HEK293 (cell line): ENCODE data around the gene NDUFS1.

Experiments
- GLIS1 ChIP-seq: fragments of 450-650 bp; formaldehyde crosslinking; IDR thresholded peaks from 2 replicates; pipeline ENCODE4 v1.5.1; 2016; ENCODE audit warnings: missing biosample characterization, missing genetic modification characterization
- IKZF3 ChIP-seq: fragments of 450-650 bp; IDR thresholded peaks from 2 replicates; pipeline ENCODE4 v1.5.0; 2018; ENCODE audit warnings: missing biosample characterization, mild to moderate bottlenecking, missing genetic modification characterization, moderate library complexity
- SP3 ChIP-seq: fragments of 450-650 bp; formaldehyde crosslinking; IDR thresholded peaks from 2 replicates; pipeline ENCODE4 v1.5.1; 2016; ENCODE audit warnings: missing biosample characterization, missing genetic modification characterization
- TCF7L2 ChIP-seq: IDR thresholded peaks from 2 replicates; pipeline ENCODE4 v1.6.1; 2011; ENCODE audit warnings: low read depth, mild to moderate bottlenecking, inconsistent platforms, low read length, moderate library complexity, borderline replicate concordance
- ZBTB20 ChIP-seq: fragments of 450-650 bp; formaldehyde crosslinking; IDR thresholded peaks from 2 replicates; pipeline ENCODE4 v1.5.1; 2016; ENCODE audit warnings: missing biosample characterization, missing genetic modification characterization
- ZBTB8A ChIP-seq: fragments of 450-650 bp; formaldehyde crosslinking; IDR thresholded peaks from 2 replicates; pipeline ENCODE4 v1.5.1; 2016; ENCODE audit warnings: missing biosample characterization, missing genetic modification characterization
- ZEB2 ChIP-seq: fragments of 450-650 bp; formaldehyde crosslinking; IDR thresholded peaks from 2 replicates; pipeline ENCODE4 v1.5.1; 2016; ENCODE audit warnings: missing biosample characterization, missing genetic modification characterization
- ZFP41 ChIP-seq: fragments of 450-650 bp; formaldehyde crosslinking; IDR thresholded peaks from 2 replicates; pipeline ENCODE4 v1.5.1; 2016; ENCODE audit warnings: missing biosample characterization, missing genetic modification characterization, borderline replicate concordance
- ZNF157 ChIP-seq: fragments of 450-650 bp; formaldehyde crosslinking; IDR thresholded peaks from 2 replicates; pipeline ENCODE4 v1.5.1; 2016; ENCODE audit warnings: missing biosample characterization, missing genetic modification characterization
- ZNF19 ChIP-seq: fragments of 450-650 bp; formaldehyde crosslinking; IDR thresholded peaks from 2 replicates; pipeline ENCODE4; 2016; ENCODE audit warnings: missing biosample characterization, missing genetic modification characterization, low read depth
- ZNF266 ChIP-seq: fragments of 450-650 bp; formaldehyde crosslinking; IDR thresholded peaks from 2 replicates; pipeline ENCODE4 v1.5.1; 2016; ENCODE audit warnings: missing biosample characterization, missing genetic modification characterization, low read depth
- ZNF292 ChIP-seq: fragments of 450-650 bp; formaldehyde crosslinking; IDR thresholded peaks from 2 replicates; pipeline ENCODE4 v1.5.1; 2016; ENCODE audit warnings: low read depth, missing biosample characterization, missing genetic modification characterization, borderline replicate concordance
- ZNF324 ChIP-seq: fragments of 450-650 bp; formaldehyde crosslinking; IDR thresholded peaks from 2 replicates; pipeline ENCODE4 v1.5.1; 2016; ENCODE audit warnings: missing biosample characterization, missing genetic modification characterization
- ZNF341 ChIP-seq: fragments of 450-650 bp; formaldehyde crosslinking; IDR thresholded peaks from 2 replicates; pipeline ENCODE4; 2016; ENCODE audit warnings: low read depth, missing biosample characterization, missing genetic modification characterization
- ZNF366 ChIP-seq: fragments of 450-650 bp; formaldehyde crosslinking; conservative IDR thresholded peaks from 2 replicates; pipeline ENCODE4 v1.5.1; 2016; ENCODE audit warnings: missing biosample characterization, missing genetic modification characterization
- ZNF391 ChIP-seq: fragments of 450-650 bp; formaldehyde crosslinking; IDR thresholded peaks from 2 replicates; pipeline ENCODE4 v1.5.1; 2016; ENCODE audit warnings: low read depth, missing biosample characterization, missing genetic modification characterization, borderline replicate concordance
- ZNF404 ChIP-seq: fragments of 450-650 bp; formaldehyde crosslinking; IDR thresholded peaks from 2 replicates; pipeline ENCODE4 v1.5.1; 2017; ENCODE audit warnings: missing biosample characterization, missing genetic modification characterization
- ZNF423 ChIP-seq: fragments of 450-650 bp; formaldehyde crosslinking; IDR thresholded peaks from 2 replicates; pipeline ENCODE4 v1.5.1; 2016; ENCODE audit warnings: missing biosample characterization, missing genetic modification characterization
- ZNF501 ChIP-seq: fragments of 450-650 bp; formaldehyde crosslinking; IDR thresholded peaks from 2 replicates; pipeline ENCODE4 v1.5.1; 2016; ENCODE audit warnings: missing biosample characterization, missing genetic modification characterization
- ZNF529 ChIP-seq: fragments of 450-650 bp; formaldehyde crosslinking; IDR thresholded peaks from 2 replicates; pipeline ENCODE4 v1.5.1; 2017; ENCODE audit warnings: missing genetic modification characterization, missing biosample characterization; ENCODE audit not compliant: insufficient replicate concordance
- ZNF544 ChIP-seq: fragments of 450-650 bp; formaldehyde crosslinking; IDR thresholded peaks from 2 replicates; pipeline ENCODE4 v1.5.0; 2017; ENCODE audit warnings: missing biosample characterization, missing genetic modification characterization
- ZNF571 ChIP-seq: fragments of 450-650 bp; formaldehyde crosslinking; IDR thresholded peaks from 2 replicates; pipeline ENCODE4 v1.5.0; 2017; ENCODE audit warnings: missing biosample characterization, missing genetic modification characterization
- ZNF596 ChIP-seq: fragments of 450-650 bp; IDR thresholded peaks from 2 replicates; pipeline ENCODE4 v1.5.0; 2018; ENCODE audit warnings: missing biosample characterization, mild to moderate bottlenecking, missing genetic modification characterization, moderate library complexity
- ZNF658 ChIP-seq: fragments of 450-650 bp; formaldehyde crosslinking; IDR thresholded peaks from 2 replicates; pipeline ENCODE4; 2016; ENCODE audit warnings: missing biosample characterization, missing genetic modification characterization
- ZNF664 ChIP-seq: fragments of 450-650 bp; formaldehyde crosslinking; IDR thresholded peaks from 2 replicates; pipeline ENCODE4 v1.5.1; 2016; ENCODE audit warnings: missing biosample characterization, missing genetic modification characterization
- TF ChIP-seq, protein P1 (sequence below): fragments of 450-650 bp; formaldehyde crosslinking; IDR thresholded peaks from 2 replicates; pipeline ENCODE4 v1.5.1; 2016; ENCODE audit warnings: missing biosample characterization, missing genetic modification characterization
- TF ChIP-seq, protein P2 (sequence below): fragments of 450-650 bp; formaldehyde crosslinking; IDR thresholded peaks from 2 replicates; pipeline ENCODE4 v1.5.1; 2016; ENCODE audit warnings: missing biosample characterization, missing genetic modification characterization
- TF ChIP-seq, protein P3 (sequence below): fragments of 450-650 bp; formaldehyde crosslinking; IDR thresholded peaks from 2 replicates; pipeline ENCODE4 v1.5.1; 2017; ENCODE audit warnings: missing biosample characterization, missing genetic modification characterization
- TF ChIP-seq, protein P4 (sequence below): fragments of 450-650 bp; formaldehyde crosslinking; IDR thresholded peaks from 2 replicates; pipeline ENCODE4 v1.5.1; 2016; ENCODE audit warnings: missing biosample characterization, missing genetic modification characterization
- TF ChIP-seq, protein P5 (sequence below): fragments of 450-650 bp; formaldehyde crosslinking; IDR thresholded peaks from 2 replicates; pipeline ENCODE4 v1.5.1; 2016; ENCODE audit warnings: missing biosample characterization, missing genetic modification characterization
- TF ChIP-seq, protein P6 (sequence below): fragments of 450-650 bp; formaldehyde crosslinking; IDR thresholded peaks from 2 replicates; pipeline ENCODE4 v1.5.1; 2016; ENCODE audit warnings: missing biosample characterization, missing genetic modification characterization

Gene NDUFS1

DNA sequence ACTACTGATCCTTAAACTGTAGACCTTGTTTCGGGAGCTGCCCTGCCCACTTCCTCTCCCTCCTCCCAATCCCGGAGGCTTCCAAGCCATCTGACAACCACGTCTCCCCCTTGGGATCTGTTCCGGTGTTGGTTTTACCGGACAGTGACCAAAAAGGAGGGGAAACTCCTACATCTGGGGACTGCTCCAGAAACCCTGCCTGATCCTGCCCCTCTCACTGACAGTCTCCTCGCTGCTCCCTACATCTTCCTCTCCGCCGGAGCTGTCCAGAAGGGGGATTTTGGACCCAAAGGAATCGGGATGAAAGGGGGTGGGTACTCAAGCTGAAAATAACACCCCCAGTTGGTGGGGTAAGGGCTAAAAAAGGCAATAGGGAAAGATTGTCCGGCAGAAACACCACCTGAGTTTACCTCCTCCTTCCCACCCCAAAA, 74.8 kb downstream of the NDUFS1 start (continued):
- no peak for TF ChIP-seq ZNF391 (tag by site-specific recombination)
- TF ChIP-seq, protein P1, sequence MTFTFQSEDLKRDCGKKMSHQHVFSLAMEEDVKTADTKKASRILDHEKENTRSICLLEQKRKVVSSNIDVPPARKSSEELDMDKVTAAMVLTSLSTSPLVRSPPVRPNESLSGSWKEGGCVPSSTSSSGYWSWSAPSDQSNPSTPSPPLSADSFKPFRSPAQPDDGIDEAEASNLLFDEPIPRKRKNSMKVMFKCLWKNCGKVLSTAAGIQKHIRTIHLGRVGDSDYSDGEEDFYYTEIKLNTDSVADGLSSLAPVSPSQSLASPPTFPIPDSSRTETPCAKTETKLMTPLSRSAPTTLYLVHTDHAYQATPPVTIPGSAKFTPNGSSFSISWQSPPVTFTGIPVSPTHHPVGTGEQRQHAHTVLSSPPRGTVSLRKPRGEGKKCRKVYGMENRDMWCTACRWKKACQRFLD (tag by site-specific recombination): no peak
- no peak for TF ChIP-seq SP3 (tag by site-specific recombination)
- TF ChIP-seq ZNF19 (tag by site-specific recombination): no peak
- TF ChIP-seq ZNF423: no peak
- peak; percentile 68; the same call in 1 of the 2 replicates for TF ChIP-seq ZEB2
- no peak for TF ChIP-seq ZNF571 (tag by site-specific recombination)
- no peak for TF ChIP-seq ZNF664 (tag by site-specific recombination)
- peak; percentile 56; the same call in 1 of the 2 replicates for TF ChIP-seq ZNF501 (tag by site-specific recombination)
- no peak for TF ChIP-seq ZNF544 (tag by site-specific recombination)
- TF ChIP-seq ZNF266: no peak
- TF ChIP-seq ZNF157 (tag by site-specific recombination): no peak
- peak; percentile 76 for TF ChIP-seq ZNF341 (tag by site-specific recombination)
- TF ChIP-seq, protein P2, sequence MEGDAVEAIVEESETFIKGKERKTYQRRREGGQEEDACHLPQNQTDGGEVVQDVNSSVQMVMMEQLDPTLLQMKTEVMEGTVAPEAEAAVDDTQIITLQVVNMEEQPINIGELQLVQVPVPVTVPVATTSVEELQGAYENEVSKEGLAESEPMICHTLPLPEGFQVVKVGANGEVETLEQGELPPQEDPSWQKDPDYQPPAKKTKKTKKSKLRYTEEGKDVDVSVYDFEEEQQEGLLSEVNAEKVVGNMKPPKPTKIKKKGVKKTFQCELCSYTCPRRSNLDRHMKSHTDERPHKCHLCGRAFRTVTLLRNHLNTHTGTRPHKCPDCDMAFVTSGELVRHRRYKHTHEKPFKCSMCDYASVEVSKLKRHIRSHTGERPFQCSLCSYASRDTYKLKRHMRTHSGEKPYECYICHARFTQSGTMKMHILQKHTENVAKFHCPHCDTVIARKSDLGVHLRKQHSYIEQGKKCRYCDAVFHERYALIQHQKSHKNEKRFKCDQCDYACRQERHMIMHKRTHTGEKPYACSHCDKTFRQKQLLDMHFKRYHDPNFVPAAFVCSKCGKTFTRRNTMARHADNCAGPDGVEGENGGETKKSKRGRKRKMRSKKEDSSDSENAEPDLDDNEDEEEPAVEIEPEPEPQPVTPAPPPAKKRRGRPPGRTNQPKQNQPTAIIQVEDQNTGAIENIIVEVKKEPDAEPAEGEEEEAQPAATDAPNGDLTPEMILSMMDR (tag by site-specific recombination): no peak
- TF ChIP-seq ZNF366: peak; percentile 80
- TF ChIP-seq ZBTB20 (tag by site-specific recombination): peak; percentile 84
- TF ChIP-seq ZNF404 (tag by site-specific recombination): no peak
- TF ChIP-seq ZBTB8A: no peak
- TF ChIP-seq TCF7L2: no peak
- TF ChIP-seq, protein P3, sequence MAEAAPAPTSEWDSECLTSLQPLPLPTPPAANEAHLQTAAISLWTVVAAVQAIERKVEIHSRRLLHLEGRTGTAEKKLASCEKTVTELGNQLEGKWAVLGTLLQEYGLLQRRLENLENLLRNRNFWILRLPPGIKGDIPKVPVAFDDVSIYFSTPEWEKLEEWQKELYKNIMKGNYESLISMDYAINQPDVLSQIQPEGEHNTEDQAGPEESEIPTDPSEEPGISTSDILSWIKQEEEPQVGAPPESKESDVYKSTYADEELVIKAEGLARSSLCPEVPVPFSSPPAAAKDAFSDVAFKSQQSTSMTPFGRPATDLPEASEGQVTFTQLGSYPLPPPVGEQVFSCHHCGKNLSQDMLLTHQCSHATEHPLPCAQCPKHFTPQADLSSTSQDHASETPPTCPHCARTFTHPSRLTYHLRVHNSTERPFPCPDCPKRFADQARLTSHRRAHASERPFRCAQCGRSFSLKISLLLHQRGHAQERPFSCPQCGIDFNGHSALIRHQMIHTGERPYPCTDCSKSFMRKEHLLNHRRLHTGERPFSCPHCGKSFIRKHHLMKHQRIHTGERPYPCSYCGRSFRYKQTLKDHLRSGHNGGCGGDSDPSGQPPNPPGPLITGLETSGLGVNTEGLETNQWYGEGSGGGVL: no peak
- TF ChIP-seq IKZF3 (tag by site-specific recombination): peak; percentile 98
- TF ChIP-seq ZNF324 (tag by site-specific recombination): no peak
- TF ChIP-seq, protein P4, sequence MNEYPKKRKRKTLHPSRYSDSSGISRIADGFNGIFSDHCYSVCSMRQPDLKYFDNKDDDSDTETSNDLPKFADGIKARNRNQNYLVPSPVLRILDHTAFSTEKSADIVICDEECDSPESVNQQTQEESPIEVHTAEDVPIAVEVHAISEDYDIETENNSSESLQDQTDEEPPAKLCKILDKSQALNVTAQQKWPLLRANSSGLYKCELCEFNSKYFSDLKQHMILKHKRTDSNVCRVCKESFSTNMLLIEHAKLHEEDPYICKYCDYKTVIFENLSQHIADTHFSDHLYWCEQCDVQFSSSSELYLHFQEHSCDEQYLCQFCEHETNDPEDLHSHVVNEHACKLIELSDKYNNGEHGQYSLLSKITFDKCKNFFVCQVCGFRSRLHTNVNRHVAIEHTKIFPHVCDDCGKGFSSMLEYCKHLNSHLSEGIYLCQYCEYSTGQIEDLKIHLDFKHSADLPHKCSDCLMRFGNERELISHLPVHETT: no peak
- TF ChIP-seq ZNF658 (tag by site-specific recombination): no peak
- TF ChIP-seq, protein P5, sequence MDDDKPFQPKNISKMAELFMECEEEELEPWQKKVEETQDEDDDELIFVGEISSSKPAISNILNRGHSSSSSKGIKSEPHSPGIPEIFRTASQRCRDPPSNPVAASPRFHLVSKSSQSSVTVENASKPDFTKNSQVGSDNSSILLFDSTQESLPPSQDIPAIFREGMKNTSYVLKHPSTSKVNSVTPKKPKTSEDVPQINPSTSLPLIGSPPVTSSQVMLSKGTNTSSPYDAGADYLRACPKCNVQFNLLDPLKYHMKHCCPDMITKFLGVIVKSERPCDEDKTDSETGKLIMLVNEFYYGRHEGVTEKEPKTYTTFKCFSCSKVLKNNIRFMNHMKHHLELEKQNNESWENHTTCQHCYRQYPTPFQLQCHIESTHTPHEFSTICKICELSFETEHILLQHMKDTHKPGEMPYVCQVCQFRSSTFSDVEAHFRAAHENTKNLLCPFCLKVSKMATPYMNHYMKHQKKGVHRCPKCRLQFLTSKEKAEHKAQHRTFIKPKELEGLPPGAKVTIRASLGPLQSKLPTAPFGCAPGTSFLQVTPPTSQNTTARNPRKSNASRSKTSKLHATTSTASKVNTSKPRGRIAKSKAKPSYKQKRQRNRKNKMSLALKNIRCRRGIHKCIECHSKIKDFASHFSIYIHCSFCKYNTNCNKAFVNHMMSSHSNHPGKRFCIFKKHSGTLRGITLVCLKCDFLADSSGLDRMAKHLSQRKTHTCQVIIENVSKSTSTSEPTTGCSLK (tag by site-specific recombination): no peak
- no peak for TF ChIP-seq ZNF596
- no peak for TF ChIP-seq ZNF529 (tag by site-specific recombination)
- TF ChIP-seq, protein P6, sequence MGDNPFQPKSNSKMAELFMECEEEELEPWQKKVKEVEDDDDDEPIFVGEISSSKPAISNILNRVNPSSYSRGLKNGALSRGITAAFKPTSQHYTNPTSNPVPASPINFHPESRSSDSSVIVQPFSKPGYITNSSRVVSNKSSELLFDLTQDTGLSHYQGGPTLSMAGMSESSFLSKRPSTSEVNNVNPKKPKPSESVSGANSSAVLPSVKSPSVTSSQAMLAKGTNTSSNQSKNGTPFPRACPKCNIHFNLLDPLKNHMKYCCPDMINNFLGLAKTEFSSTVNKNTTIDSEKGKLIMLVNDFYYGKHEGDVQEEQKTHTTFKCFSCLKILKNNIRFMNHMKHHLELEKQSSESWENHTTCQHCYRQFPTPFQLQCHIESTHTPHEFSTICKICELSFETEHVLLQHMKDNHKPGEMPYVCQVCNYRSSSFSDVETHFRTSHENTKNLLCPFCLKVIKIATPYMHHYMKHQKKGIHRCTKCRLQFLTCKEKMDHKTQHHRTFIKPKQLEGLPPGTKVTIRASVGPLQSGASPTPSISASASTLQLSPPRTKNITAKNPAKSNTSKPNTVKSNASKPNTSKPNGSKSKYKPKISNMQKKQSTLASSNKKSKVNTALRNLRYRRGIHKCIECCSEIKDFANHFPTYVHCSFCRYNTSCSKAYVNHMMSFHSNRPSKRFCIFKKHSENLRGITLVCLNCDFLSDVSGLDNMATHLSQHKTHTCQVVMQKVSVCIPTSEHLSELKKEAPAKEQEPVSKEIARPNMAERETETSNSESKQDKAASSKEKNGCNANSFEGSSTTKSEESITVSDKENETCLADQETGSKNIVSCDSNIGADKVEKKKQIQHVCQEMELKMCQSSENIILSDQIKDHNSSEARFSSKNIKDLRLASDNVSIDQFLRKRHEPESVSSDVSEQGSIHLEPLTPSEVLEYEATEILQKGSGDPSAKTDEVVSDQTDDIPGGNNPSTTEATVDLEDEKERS (tag by site-specific recombination): no peak
- no peak for TF ChIP-seq ZNF292
- no peak for TF ChIP-seq ZFP41 (tag by site-specific recombination)
- TF ChIP-seq GLIS1 (tag by site-specific recombination): no peak
